K562 (cell line): Measurements from ENCODE around the gene PLEKHM2. TPM values are rescaled to one million over a fixed set of nuclear protein-coding genes. Genes with fewer than 3 reads are reported as not detected.
A peak's percentile ranks its signal among the peaks of the same experiment; 100 is the strongest.

Experiments used
- ATAC-seq: fragments of 200-7000 bp; cut with Tn5 transposase; 3 replicates; pipeline ENCODE4 v1.9.1; 2020; ENCODE audit warnings: moderate library complexity
- BruUV-seq: library from RNA; stranded (reverse); fragments of 400-500 nt; replicated peaks from 2 replicates; lab custom pipeline; 2021; lab: Mats Ljungman, UMichigan
- CTCF ChIA-PET: fragments of 300-600 bp; formaldehyde crosslinking; extraction: SDS; loops from one replicate; lab custom pipeline; 2021; ENCODE audit warnings: low intra/inter-chr PET ratio; lab: Yijun Ruan, JAX
- POLR2A ChIA-PET: fragments of 300-600, 350-650 bp; sonication (Branson Sonifier 250); formaldehyde crosslinking; extraction: SDS; loops from one replicate; lab custom pipeline; 2021; ENCODE audit warnings: antibody characterized with exemption, inconsistent platforms; lab: Yijun Ruan, JAX
- DNase-seq, 4 experiments: peaks; one replicate each; pipeline versions ENCODE4 v3.0.0 to v3.0.0-alpha.2; 2011 to 2018; ENCODE audit warnings: low spot score in 3 of 4, mixed read lengths in 3 of 4; ENCODE audit errors: extremely low read depth in 1 of 4
- FAIRE-seq: peaks from 2 replicates; lab custom pipeline; 2011; peaks lifted over from hg19 to GRCh38; lab: Jason Lieb, UNC
- H2AFZ ChIP-seq: 2 replicates; pipeline ENCODE4 v1.6.0; 2011; ENCODE audit warnings: low read depth, low read length, control low read depth, inconsistent platforms
- H3K27ac ChIP-seq: fragments of 200-600 bp; 3 replicates; pipeline ENCODE4 v1.8.0; 2011; ENCODE audit warnings: low read depth, mild to moderate bottlenecking, control low read depth, inconsistent platforms, low read length, moderate library complexity, mixed read lengths; ENCODE audit errors: extremely low read depth
- H3K27me3 ChIP-seq, 2 experiments: fragments of 300-600 bp in 1 of 2; 2 replicates in 1 of 2; 3 replicates in 1 of 2; pipeline versions ENCODE4 v1.6.0 to v1.8.0; 2011; ENCODE audit warnings: inconsistent platforms in 2 of 2, low read length in 2 of 2, mild to moderate bottlenecking in 1 of 2, mixed read lengths in 1 of 2, moderate library complexity in 1 of 2; ENCODE audit not compliant: control insufficient read depth in 2 of 2, insufficient read depth in 2 of 2
- H3K36me3 ChIP-seq: fragments of 300-600 bp; 3 replicates; pipeline ENCODE4 v1.8.0; 2011; ENCODE audit warnings: mild to moderate bottlenecking, low read length, inconsistent platforms; ENCODE audit not compliant: control insufficient read depth, insufficient read depth
- H3K4me1 ChIP-seq, 2 experiments: fragments of 200-600 bp in 1 of 2; replicated peaks in 1 of 2; 2 replicates in 1 of 2; 3 replicates in 1 of 2; pipeline versions ENCODE4 v1.5.1 to v1.8.0; 2011; ENCODE audit warnings: inconsistent platforms in 2 of 2, low read length in 2 of 2, mild to moderate bottlenecking in 1 of 2, mixed read lengths in 1 of 2, moderate library complexity in 1 of 2; ENCODE audit not compliant: control insufficient read depth in 2 of 2, insufficient read depth in 2 of 2
- H3K4me2 ChIP-seq: 2 replicates; pipeline ENCODE4 v1.6.1; 2011; ENCODE audit warnings: low read length, control low read depth, inconsistent platforms, mixed read lengths; ENCODE audit not compliant: insufficient read depth
- H3K4me3 ChIP-seq: fragments of 200-600 bp; sonication (generic), shearing (Covaris generic); 2 replicates; pipeline ENCODE4 v1.5.1; 2016; ENCODE audit warnings: control low read depth, inconsistent platforms
- H3K79me2 ChIP-seq: fragments of 200-600 bp; 3 replicates; pipeline ENCODE4 v1.8.0; 2011; ENCODE audit warnings: low read length, inconsistent platforms; ENCODE audit not compliant: control insufficient read depth, insufficient read depth
- H3K9ac ChIP-seq, 2 experiments: 2 replicates each; pipeline versions ENCODE4 v1.6.0 to v1.6.1; 2011; ENCODE audit warnings: low read depth in 2 of 2, low read length in 2 of 2, control low read depth in 1 of 2, inconsistent platforms in 1 of 2, mild to moderate bottlenecking in 1 of 2, mixed read lengths in 1 of 2; ENCODE audit not compliant: insufficient read depth in 1 of 2
- H3K9me1 ChIP-seq: one replicate; pipeline ENCODE4 v1.6.0; 2011; ENCODE audit warnings: inconsistent platforms, mild to moderate bottlenecking, low read length, moderate library complexity; ENCODE audit not compliant: control insufficient read depth, insufficient read depth
- H3K9me3 ChIP-seq: replicated peaks from 2 replicates; pipeline ENCODE4 v1.5.1; 2011; ENCODE audit warnings: low read depth, low read length, inconsistent platforms; ENCODE audit not compliant: control insufficient read depth, insufficient read depth
- H4K20me1 ChIP-seq: replicated peaks from 2 replicates; pipeline ENCODE4 v1.6.1; 2011; ENCODE audit warnings: low read length, inconsistent platforms, mixed read lengths; ENCODE audit not compliant: control insufficient read depth, insufficient read depth
- EGR1 ChIP-seq: fragments of 450-650 bp; conservative IDR thresholded peaks from 2 replicates; pipeline ENCODE4 v1.6.1; 2017; ENCODE audit warnings: mild to moderate bottlenecking
- MLLT1 ChIP-seq, 2 experiments: fragments of 450-650 bp; IDR thresholded peaks; 2 replicates each; pipeline ENCODE4 v1.6.1; 2016
- MLX ChIP-seq, 2 experiments: fragments of 450-650 bp in 1 of 2; sonication (generic) in 1 of 2; formaldehyde crosslinking; conservative IDR thresholded peaks; 2 replicates each; pipeline versions ENCODE4 v1.4.0 to v1.8.1; 2020 to 2022; ENCODE audit warnings: mild to moderate bottlenecking in 1 of 2, missing genetic modification reagents in 1 of 2
- NR4A1 ChIP-seq, 2 experiments: fragments of 250-450 bp in 1 of 2; fragments of 450-650 bp in 1 of 2; sonication (Bioruptor Pico) in 1 of 2; IDR thresholded peaks; 2 replicates each; pipeline versions ENCODE4 v1.4.0 to v1.6.1; 2016 to 2020; ENCODE audit warnings: mild to moderate bottlenecking in 2 of 2, missing compliant biosample characterization in 1 of 2, missing genetic modification characterization in 1 of 2, moderate library complexity in 1 of 2
- PHB2 ChIP-seq: fragments of 450-650 bp; IDR thresholded peaks from 2 replicates; pipeline ENCODE4 v1.6.1; 2017; ENCODE audit warnings: low read depth
- SETDB1 ChIP-seq: IDR thresholded peaks from one replicate; pipeline ENCODE4 v1.6.1; 2012; ENCODE audit warnings: low read length, control low read depth, inconsistent platforms
- XRCC5 ChIP-seq: fragments of 200-400 bp; formaldehyde crosslinking; IDR thresholded peaks from 2 replicates; pipeline ENCODE4 v1.6.1; 2017; ENCODE audit warnings: low read depth, mild to moderate bottlenecking, low read length
- ZNF280A ChIP-seq: fragments of 450-650 bp; IDR thresholded peaks from 2 replicates; pipeline ENCODE4 v1.6.1; 2018; ENCODE audit warnings: mild to moderate bottlenecking, low read depth; ENCODE audit not compliant: partially characterized antibody
- ZNF316 ChIP-seq: fragments of 450-650 bp; IDR thresholded peaks from 2 replicates; pipeline ENCODE4 v1.6.1; 2016
- WGBS: fragments of 100-300 bp; shearing (Covaris generic); methylation state at CpG from one replicate; pipeline ENCODE4 v1.1.6; 2016; ENCODE audit warnings: low coverage, mixed read lengths; ENCODE audit not compliant: insufficient coverage; ENCODE audit errors: missing lambda C conversion rate; 5-methylcytosine and 5-hydroxymethylcytosine counted together
- in situ Hi-C: fragments of 300-500 bp; cut with MboI; formaldehyde crosslinking; loops from 4 replicates; pipeline ENCODE4 v1.15.0; 2018; ENCODE audit warnings: inconsistent platforms, mixed read lengths
- intact Hi-C: fragments of 100-400 bp; cut with micrococcal nuclease; formaldehyde crosslinking; loops from 2 replicates; pipeline ENCODE4 v1.14.2; 2022
- polyA plus RNA-seq, 8 experiments: library from polyadenylated mRNA; depleted of rRNA in 4 of 8; stranded (reverse) in 5 of 8; unstranded in 3 of 8; fragments of >200 nt; fragmentation: Nextera tagmentation in 2 of 8; fragmentation: Illumina TruSeq in 1 of 8; extraction: Ambion mirVana in 2 of 8; extraction: Trizol in 1 of 8; gene quantifications; 2 replicates each; pipeline versions ENCODE4 v1.2.1 to v1.2.3, GENCODE V29; 2011 to 2014; ENCODE audit warnings: inconsistent platforms in 1 of 8, missing spikeins in 1 of 8
- total RNA-seq, 7 experiments: library from RNA; depleted of rRNA in 6 of 7; stranded (reverse); fragments of >200 nt in 6 of 7; fragmentation: Illumina TruSeq in 2 of 7; extraction: Trizol in 2 of 7; gene quantifications; 2 replicates each; pipeline versions ENCODE4 v1.2.1 to v1.2.3, GENCODE V29; 2011 to 2021; ENCODE audit warnings: low replicate concordance in 1 of 7

The PLEKHM2 gene
- total and polyA plus RNA-seq, 9 of the 15 experiments (the other 6 are each of a cell fraction or from before 2014, with no cell fraction given), result 0.27 to 63.7 (median 33.2) TPM

GRCh38 chr1:15703562-15703961, 19.4 kb downstream of the PLEKHM2 start:
- ATAC-seq (peak; percentile 47), FAIRE-seq (no peak), DNase-seq (no peak)
- CTCF ChIA-PET, result no interaction called here
- Histone ChIP-seq H3K9me3 (no peaks in the 10 kb centered on the region), H3K27me3 (no peaks in the 10 kb centered on the region), H3K4me1 (peaks cover 0 to 11% of the 10 kb centered on the region in 2 experiments; a peak in 2 of 5 replicates), H3K9me1 (no peaks in the 10 kb centered on the region), H3K79me2 (peaks cover 56% of the 10 kb centered on the region), H3K9ac (peak overlapping the region in 1 of 2 experiments; percentile 66; a peak in 2 of 4 replicates), H2AFZ (no peak overlapping the region), H3K4me2 (no peak overlapping the region), H3K4me3 (no peak overlapping the region), H4K20me1 (peaks cover 7% of the 10 kb centered on the region), H3K27ac (no peak overlapping the region; the same call in 2 of the 3 replicates), H3K36me3 (peaks cover 24% of the 10 kb centered on the region; the same call in 2 of the 3 replicates)
- POLR2A ChIA-PET, result interaction anchor here (0.6 kb wide), 1 partner anchor 287 kb away, joined by 3 read pairs; no protein-coding TSS in a partner anchor
- in situ Hi-C loops (no loop called here), intact Hi-C loops (no loop called here)
- BruUV-seq, result no TSS peak
- TF ChIP-seq ZNF280A, result no peak
- 0 out of 2 replicates have a peak, but pooled peaks have one; percentile 34 for TF ChIP-seq EGR1
- TF ChIP-seq XRCC5, result 0 out of 2 replicates have a peak, but pooled peaks have one; percentile 19
- no peak for TF ChIP-seq MLLT1 (IDR thresholded peaks at IDR 0.05)
- no peak for TF ChIP-seq NR4A1 (CRISPR knock-in tag; IDR thresholded peaks at IDR 0.05)
- no peak for TF ChIP-seq NR4A1 (tag; IDR thresholded peaks at IDR 0.05)
- TF ChIP-seq ZNF316, result peak; percentile 47; the same call in 1 of the 2 replicates
- TF ChIP-seq SETDB1, result no peak
- no peak for TF ChIP-seq PHB2
- TF ChIP-seq MLX (CRISPR knock-in tag; conservative IDR thresholded peaks at IDR 0.05), result no peak
- WGBS, result 74% methylated on average over 9 of the region's 9 CpGs
